ENCODE results near the gene CORO1C.

The CORO1C gene

GRCh38 chr12:108724054-108724889 is 7.0 kb downstream of the CORO1C start:
- no peak for DNase-seq

GRCh38 chr12:108722992-108723766 is 8.1 kb downstream of the CORO1C start:
- DNase-seq, result no peak

DNA sequence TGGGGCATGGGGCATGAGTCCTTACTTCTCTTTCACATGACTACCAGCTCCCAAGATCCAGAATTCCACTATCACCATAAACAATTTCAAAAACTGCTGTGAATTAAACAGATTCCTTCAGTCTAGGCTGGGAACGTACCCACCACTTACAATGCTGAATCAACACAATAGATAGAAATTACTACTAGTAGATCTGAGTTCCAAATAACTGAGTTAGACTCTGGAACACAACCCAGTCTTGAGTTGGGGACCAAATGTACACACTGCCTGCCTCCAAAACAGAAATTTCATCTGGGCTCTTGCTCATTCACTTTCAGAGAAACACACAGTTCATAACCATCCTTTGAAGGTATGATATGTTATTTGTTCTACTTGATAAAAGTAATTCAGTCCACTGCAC is 8.9 kb downstream of the CORO1C start:
- DNase-seq, result no peak

- DNase-seq, result no peak
Observed at GRCh38 chr12:108721824-108722223, 9.5 kb downstream of the CORO1C start.

DNA sequence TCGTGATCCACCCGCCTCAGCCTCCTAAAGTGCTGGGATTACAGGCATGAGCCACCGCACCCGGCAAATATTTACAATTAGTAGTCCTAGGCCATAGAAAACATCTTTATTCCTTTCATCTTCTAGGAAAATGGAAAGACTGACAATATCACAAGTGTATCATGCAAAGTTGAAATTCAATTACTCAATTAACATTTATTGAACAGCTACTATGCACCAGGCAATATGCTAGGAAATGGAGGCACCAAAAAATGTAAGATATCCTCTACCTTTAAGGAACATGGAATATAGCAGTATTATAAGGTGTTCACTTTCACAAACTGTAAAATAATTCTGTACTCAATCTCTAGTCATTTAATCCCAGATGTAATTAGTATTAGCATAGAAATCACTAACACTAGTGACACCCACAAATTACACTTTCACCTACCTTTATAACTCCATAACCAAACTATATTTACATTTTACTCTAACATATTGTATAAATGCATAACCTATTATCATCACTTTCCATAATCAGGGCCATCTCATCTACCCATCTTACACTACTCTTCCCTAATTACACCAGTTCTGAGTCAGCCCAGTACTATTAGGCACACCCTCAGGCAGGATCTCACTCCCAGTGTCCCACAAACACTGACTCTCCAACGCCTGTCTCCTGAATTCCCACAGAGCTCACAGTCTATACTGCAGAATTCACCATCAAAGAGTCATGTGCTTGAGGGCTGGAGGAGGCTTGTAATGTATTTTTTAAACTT is 10.4 kb downstream of the CORO1C start:
- no peak for DNase-seq

- no peak for DNase-seq
Observed at GRCh38 chr12:108717243-108717642, 14.1 kb downstream of the CORO1C start.

DNA sequence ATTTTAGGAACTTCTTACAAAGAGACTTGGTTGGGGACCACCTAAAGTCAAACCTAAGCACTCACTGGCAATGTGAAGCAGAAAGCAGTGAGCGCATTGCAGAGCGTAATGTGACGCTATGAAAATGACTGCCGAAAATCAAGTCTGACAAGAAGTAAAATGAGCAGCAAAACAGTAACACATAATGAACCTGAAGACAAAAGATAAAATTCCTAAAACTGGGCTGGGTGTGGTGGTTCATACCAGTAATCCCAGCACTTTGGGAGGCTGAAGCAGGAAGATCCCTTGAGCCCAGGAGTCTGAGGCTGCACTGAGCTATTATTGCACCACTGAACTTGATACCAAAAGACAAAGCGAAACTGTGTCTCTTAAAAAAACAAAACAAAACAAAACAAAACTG is 16.5 kb downstream of the CORO1C start:
- no peak for DNase-seq

DNA sequence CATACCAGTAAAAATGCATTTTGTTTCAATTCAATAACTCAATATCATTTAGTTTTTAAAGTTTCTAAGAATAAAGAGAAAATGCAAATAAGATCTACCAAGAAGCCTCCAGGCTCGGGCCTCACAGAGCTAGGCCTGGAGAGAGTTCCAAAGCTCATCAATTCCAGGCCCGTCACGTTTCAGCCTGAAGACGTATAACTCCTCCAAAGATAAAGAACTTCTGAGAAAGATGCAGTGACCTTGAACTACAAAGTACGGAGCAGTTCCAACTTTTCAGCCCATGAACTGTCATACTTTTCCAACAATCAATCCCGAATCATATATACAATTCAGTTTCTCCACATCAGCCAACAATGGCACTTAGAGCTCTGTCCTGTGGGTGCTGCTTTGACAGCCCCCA is 17.8 kb downstream of the CORO1C start:
- no peak for DNase-seq

- no peak for DNase-seq
Observed at GRCh38 chr12:108712925-108713203, 18.5 kb downstream of the CORO1C start.

GRCh38 chr12:108712165-108712924 is 19.0 kb downstream of the CORO1C start:
- DNase-seq, result no peak

GRCh38 chr12:108711489-108712164 is 19.7 kb downstream of the CORO1C start:
- DNase-seq, result no peak

DNA sequence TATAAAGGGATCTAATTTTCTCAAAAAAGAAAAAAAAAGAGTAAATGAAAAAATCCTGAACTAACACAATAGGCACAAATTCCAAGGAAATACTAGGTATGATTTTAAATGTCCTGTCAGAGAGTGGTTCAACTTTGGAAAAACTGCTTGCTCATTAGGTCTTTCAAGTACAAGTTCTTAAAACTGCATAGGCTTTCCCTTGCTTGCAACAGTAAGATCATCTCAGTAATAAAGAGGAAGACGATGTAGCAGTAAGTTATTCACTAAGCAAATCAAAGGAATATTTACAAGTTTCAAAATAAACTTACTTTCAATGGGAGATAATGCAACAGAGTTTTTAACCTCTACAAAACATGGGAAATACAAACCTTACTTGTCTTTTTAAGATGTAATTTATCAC is 21.6 kb downstream of the CORO1C start:
- DNase-seq, result no peak

GRCh38 chr12:108704527-108704926 is 26.8 kb downstream of the CORO1C start:
- DNase-seq, result no peak

DNA sequence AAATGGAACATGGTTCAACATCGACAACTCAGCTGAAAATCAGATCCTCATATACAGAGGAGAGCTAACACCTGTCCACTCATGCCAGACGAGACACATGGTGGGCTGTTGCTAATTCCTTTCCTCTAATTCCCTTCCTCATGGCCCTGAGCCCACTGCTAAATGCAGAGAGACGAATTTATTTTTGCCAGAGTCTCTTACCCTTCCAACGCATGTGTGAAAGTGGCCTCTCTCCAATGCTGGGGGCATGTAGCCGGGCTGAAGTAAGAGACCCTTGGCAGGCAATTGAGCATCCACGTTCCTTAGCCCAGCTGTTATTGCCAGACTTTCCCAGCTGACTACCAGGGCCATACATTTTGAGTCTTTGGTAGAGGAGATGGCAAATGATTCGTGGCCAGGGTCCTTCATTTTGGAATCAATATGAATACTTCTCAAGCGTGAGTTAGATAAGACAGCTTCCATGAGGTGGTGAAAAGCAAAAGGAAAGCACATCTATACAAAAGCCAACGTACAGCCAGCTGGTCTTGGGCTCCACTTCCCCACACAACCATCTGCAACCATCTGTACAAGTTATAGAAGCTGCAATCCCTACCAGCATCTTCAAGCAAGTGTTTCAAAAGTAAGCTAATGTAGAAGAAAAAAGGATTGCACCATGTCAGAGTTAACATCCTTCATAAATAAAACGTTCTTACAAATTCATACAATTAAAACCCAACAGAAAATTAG is 28.6 kb downstream of the CORO1C start:
- DNase-seq, result no peak

DNA sequence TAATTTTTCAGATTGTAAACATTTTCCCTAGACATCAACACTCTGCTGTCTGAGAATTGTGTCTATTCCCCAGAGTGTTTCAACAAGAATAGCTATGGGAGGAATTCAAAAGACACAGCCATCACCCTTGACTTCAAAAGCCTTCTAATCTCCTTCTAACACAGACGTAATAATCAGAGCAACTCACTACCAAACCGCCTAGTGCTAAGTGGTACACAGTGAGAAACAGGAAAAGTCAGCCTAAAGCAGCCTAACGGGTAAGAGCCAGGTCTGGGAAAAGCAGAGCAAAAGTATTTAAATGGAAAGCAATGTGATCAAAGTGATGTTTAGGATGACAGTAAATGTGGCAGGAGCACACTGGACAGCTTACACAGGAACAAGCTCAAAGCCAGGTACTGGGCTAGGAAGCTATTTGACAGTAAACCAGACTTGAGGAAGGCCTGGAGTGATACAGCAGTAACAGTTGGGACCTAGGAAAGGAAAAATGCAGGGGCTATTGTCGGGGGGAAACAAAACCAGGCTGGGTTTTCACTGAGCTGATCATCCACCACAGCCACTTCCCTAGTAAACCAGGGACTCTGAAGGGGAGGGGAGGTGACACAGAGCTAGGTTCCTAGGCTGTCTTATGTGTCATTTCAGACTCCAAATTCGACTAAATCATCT is 29.4 kb downstream of the CORO1C start:
- DNase-seq, result no peak

GRCh38 chr12:108700833-108701541 is 30.3 kb downstream of the CORO1C start:
- DNase-seq, result no peak

- DNase-seq, result no peak
Observed at GRCh38 chr12:108699955-108700563, 31.3 kb downstream of the CORO1C start.

DNA sequence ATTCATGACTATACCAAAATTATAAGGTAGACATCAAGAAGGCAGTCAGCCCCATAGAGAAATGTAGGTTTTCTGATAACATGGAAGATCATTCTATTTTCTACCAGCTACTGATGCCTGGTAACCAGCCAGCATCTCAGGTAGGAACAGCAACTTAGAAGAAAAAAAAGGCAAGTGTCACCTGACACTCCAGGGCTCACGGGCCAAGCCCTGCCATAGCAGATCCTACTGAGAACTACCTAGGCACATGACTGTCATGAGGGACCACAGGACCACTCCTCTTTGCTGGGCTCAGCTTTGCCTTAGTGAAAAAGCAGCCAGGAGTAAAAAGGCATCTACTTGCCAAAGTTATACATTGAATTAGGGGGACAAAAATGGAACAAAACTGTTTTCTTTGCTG is 33.4 kb downstream of the CORO1C start:
- DNase-seq, result no peak

- DNase-seq, result no peak
Observed at GRCh38 chr12:108696996-108697290, 34.4 kb downstream of the CORO1C start.
